IMR-90 (cell line): ENCODE data around the gene CFAP52. TPM values are rescaled to one million over a fixed set of nuclear protein-coding genes. Genes with fewer than 3 reads are reported as not detected.

Source experiments
- ATAC-seq: fragments of 200-7000 bp; cut with Tn5 transposase; 2 replicates; pipeline ENCODE4 v1.9.1; 2020; ENCODE audit warnings: low read depth, mild to moderate bottlenecking, moderate library complexity
- BruUV-seq: library from RNA; stranded (reverse); fragments of 400-500 nt; replicated peaks from 2 replicates; lab custom pipeline; 2021; lab: Mats Ljungman, UMichigan
- CTCF ChIA-PET: fragments of 300-600 bp; formaldehyde crosslinking; extraction: SDS; loops from one replicate; lab custom pipeline; 2021; ENCODE audit warnings: antibody characterized with exemption; lab: Yijun Ruan, JAX
- POLR2A ChIA-PET: fragments of 300-600 bp; sonication (Branson Sonifier 250); formaldehyde crosslinking; loops from one replicate; lab custom pipeline; 2022; ENCODE audit warnings: antibody characterized with exemption; ENCODE audit not compliant: unreplicated experiment; lab: Charles Lee
- DNase-seq: peaks from one replicate; pipeline ENCODE4 v3.0.0; 2013
- H2AFZ ChIP-seq: replicated peaks from 2 replicates; pipeline ENCODE3; 2013; ENCODE audit warnings: low read length, mild to moderate bottlenecking; ENCODE audit not compliant: poor library complexity
- H2AK5ac ChIP-seq: 2 replicates; pipeline ENCODE4 v1.6.1; 2013; ENCODE audit warnings: low read depth, low read length, inconsistent platforms
- H2AK9ac ChIP-seq: replicated peaks from 2 replicates; pipeline ENCODE3; 2013; ENCODE audit warnings: mild to moderate bottlenecking, low read depth, low read length, moderate library complexity; ENCODE audit not compliant: poor library complexity
- H2BK120ac ChIP-seq: 2 replicates; pipeline ENCODE4 v1.6.1; 2013; ENCODE audit warnings: low read depth, low read length, inconsistent platforms
- H2BK15ac ChIP-seq: 3 replicates; pipeline ENCODE4 v1.6.1; 2013; ENCODE audit warnings: low read depth, low read length, inconsistent platforms
- H2BK20ac ChIP-seq: 2 replicates; pipeline ENCODE4 v1.6.1; 2013; ENCODE audit warnings: low read depth, mild to moderate bottlenecking, inconsistent platforms, low read length, moderate library complexity
- H2BK5ac ChIP-seq: 2 replicates; pipeline ENCODE4 v1.6.1; 2013; ENCODE audit warnings: mild to moderate bottlenecking, low read depth, low read length, inconsistent platforms; ENCODE audit not compliant: poor library complexity, severe bottlenecking
- H3K14ac ChIP-seq: replicated peaks from 2 replicates; pipeline ENCODE4 v1.6.1; 2013; ENCODE audit warnings: low read depth, low read length, inconsistent platforms
- H3K18ac ChIP-seq: 2 replicates; pipeline ENCODE4 v1.6.1; 2013; ENCODE audit warnings: low read depth, low read length, control low read depth
- H3K23ac ChIP-seq: 2 replicates; pipeline ENCODE4 v1.6.1; 2013; ENCODE audit warnings: low read depth, low read length, inconsistent platforms
- H3K27ac ChIP-seq: 2 replicates; pipeline ENCODE4 v1.5.1; 2013; ENCODE audit warnings: mild to moderate bottlenecking, control low read depth, low read length; ENCODE audit not compliant: insufficient read depth
- H3K27me3 ChIP-seq: 2 replicates; pipeline ENCODE4 v1.6.1; 2013; ENCODE audit warnings: low read length; ENCODE audit not compliant: control insufficient read depth, insufficient read depth
- H3K36me3 ChIP-seq: 2 replicates; pipeline ENCODE4 v1.6.1; 2013; ENCODE audit warnings: low read length, mixed read lengths; ENCODE audit not compliant: control insufficient read depth, insufficient read depth
- H3K4ac ChIP-seq: 2 replicates; pipeline ENCODE4 v1.6.1; 2013; ENCODE audit warnings: low read depth, low read length, inconsistent platforms
- H3K4me1 ChIP-seq: 2 replicates; pipeline ENCODE4 v1.6.1; 2013; ENCODE audit warnings: low read length, mixed read lengths; ENCODE audit not compliant: control insufficient read depth, insufficient read depth
- H3K4me2 ChIP-seq: 2 replicates; pipeline ENCODE4 v1.6.1; 2013; ENCODE audit warnings: low read depth, mild to moderate bottlenecking, control low read depth, low read length, moderate library complexity
- H3K4me3 ChIP-seq: 2 replicates; pipeline ENCODE4 v1.5.1; 2013; ENCODE audit warnings: low read depth, mild to moderate bottlenecking, control low read depth, low read length, moderate library complexity; ENCODE audit not compliant: insufficient read depth
- H3K56ac ChIP-seq: 2 replicates; pipeline ENCODE4 v1.6.1; 2013; ENCODE audit warnings: low read length, inconsistent platforms; ENCODE audit not compliant: insufficient read depth; ENCODE audit errors: extremely low read depth
- H3K79me1 ChIP-seq, 2 experiments: 2 replicates each; pipeline ENCODE4 v1.6.1; 2013; ENCODE audit warnings: low read length in 2 of 2, inconsistent platforms in 1 of 2, low read depth in 1 of 2
- H3K9ac ChIP-seq: 2 replicates; pipeline ENCODE4 v1.6.1; 2013; ENCODE audit warnings: low read depth, low read length, control low read depth
- H3K9me1 ChIP-seq: 2 replicates; pipeline ENCODE4 v1.6.1; 2013; ENCODE audit warnings: low read length, inconsistent platforms; ENCODE audit not compliant: insufficient read depth
- H3K9me3 ChIP-seq: 2 replicates; pipeline ENCODE4 v1.6.1; 2013; ENCODE audit warnings: low read length; ENCODE audit not compliant: control insufficient read depth, insufficient read depth
- H4K20me1 ChIP-seq: 2 replicates; pipeline ENCODE4 v1.6.1; 2013; ENCODE audit warnings: low read length, inconsistent platforms; ENCODE audit not compliant: insufficient read depth
- H4K5ac ChIP-seq: 2 replicates; pipeline ENCODE4 v1.6.1; 2013; ENCODE audit warnings: mild to moderate bottlenecking, low read depth, low read length, control low read depth
- H4K8ac ChIP-seq, 2 experiments: 2 replicates each; pipeline ENCODE4 v1.6.1; 2013; ENCODE audit warnings: low read depth in 2 of 2, low read length in 2 of 2, control low read depth in 1 of 2, inconsistent platforms in 1 of 2
- H4K91ac ChIP-seq: 2 replicates; pipeline ENCODE4 v1.6.1; 2013; ENCODE audit warnings: low read depth, low read length, inconsistent platforms; ENCODE audit not compliant: insufficient read depth
- BHLHE40 ChIP-seq: fragments of 150-350 bp; IDR thresholded peaks from 2 replicates; pipeline ENCODE4 v1.6.1; 2016; ENCODE audit warnings: mild to moderate bottlenecking, low read depth, low read length
- CEBPB ChIP-seq: IDR thresholded peaks from 2 replicates; pipeline ENCODE4 v1.6.1; 2012; ENCODE audit warnings: low read depth, low read length, improper control_type of control experiment
- CHD1 ChIP-seq: IDR thresholded peaks from 2 replicates; pipeline ENCODE4 v1.6.1; 2012; ENCODE audit warnings: low read depth, low read length, improper control_type of control experiment
- FOS ChIP-seq: fragments of 150-350 bp; IDR thresholded peaks from 2 replicates; pipeline ENCODE4 v1.6.1; 2016; ENCODE audit warnings: low read depth, low read length
- MAFK ChIP-seq: IDR thresholded peaks from 2 replicates; pipeline ENCODE4 v1.6.1; 2012; ENCODE audit warnings: low read depth, low read length, improper control_type of control experiment
- MAZ ChIP-seq: IDR thresholded peaks from 2 replicates; pipeline ENCODE4 v1.6.1; 2012; ENCODE audit warnings: low read depth, mild to moderate bottlenecking, low read length, improper control_type of control experiment, moderate library complexity, borderline replicate concordance
- MXI1 ChIP-seq: IDR thresholded peaks from 2 replicates; pipeline ENCODE4 v1.6.1; 2012; ENCODE audit warnings: low read depth, mild to moderate bottlenecking, low read length, moderate library complexity, borderline replicate concordance
- NFE2L2 ChIP-seq: fragments of 150-350 bp; IDR thresholded peaks from 2 replicates; pipeline ENCODE4 v1.6.1; 2016; ENCODE audit warnings: low read depth, mild to moderate bottlenecking, low read length
- POLR2A ChIP-seq: IDR thresholded peaks from 2 replicates; pipeline ENCODE4 v1.6.1; 2012; ENCODE audit warnings: mild to moderate bottlenecking, low read depth, low read length
- RAD21 ChIP-seq: IDR thresholded peaks from 2 replicates; pipeline ENCODE4 v1.6.1; 2012; ENCODE audit warnings: low read length, improper control_type of control experiment
- RCOR1 ChIP-seq: IDR thresholded peaks from 2 replicates; pipeline ENCODE4 v1.6.1; 2012; ENCODE audit warnings: mild to moderate bottlenecking, low read length, improper control_type of control experiment; ENCODE audit not compliant: insufficient replicate concordance
- RFX5 ChIP-seq: IDR thresholded peaks from 2 replicates; pipeline ENCODE4 v1.8.0; 2012; ENCODE audit warnings: low read depth, mild to moderate bottlenecking, low read length, moderate library complexity
- SMC3 ChIP-seq: fragments of 150-350 bp; IDR thresholded peaks from 2 replicates; pipeline ENCODE4 v1.6.1; 2016; ENCODE audit warnings: low read depth, mild to moderate bottlenecking, antibody characterized with exemption, low read length, moderate library complexity
- WGBS, 2 experiments: methylation state at CpG; one replicate each; pipeline versions ENCODE4 v1.1.5 to v1.1.7; 2013; ENCODE audit warnings: missing lambda C conversion rate in 2 of 2; ENCODE audit not compliant: insufficient read length in 1 of 2; ENCODE audit errors: extremely low coverage in 2 of 2; 5-methylcytosine and 5-hydroxymethylcytosine counted together
- dilution Hi-C: fragments of 300-500 bp; cut with HindIII; formaldehyde crosslinking; loops from one replicate; pipeline ENCODE4 v1.14.3; 2018; ENCODE audit warnings: low sequenced_read_pairs; ENCODE audit not compliant: unreplicated experiment
- in situ Hi-C: fragments of 300-500 bp; cut with MboI; formaldehyde crosslinking; loops from 3 replicates; pipeline ENCODE4 v1.14.3; 2019; ENCODE audit warnings: low sequenced_read_pairs, inconsistent platforms, mixed read lengths
- intact Hi-C: fragments of 100-400 bp; cut with micrococcal nuclease; formaldehyde crosslinking; loops from 2 replicates; pipeline ENCODE4 v1.10.0; 2022
- polyA plus RNA-seq, 3 experiments: library from polyadenylated mRNA; depleted of rRNA; stranded (reverse); fragments of >200 nt; gene quantifications; 2 replicates each; pipeline ENCODE4 v1.2.3, GENCODE V29; 2012; ENCODE audit warnings: low replicate concordance in 1 of 3
- total RNA-seq: library from RNA; depleted of rRNA; stranded (reverse); fragments of >200 nt; gene quantifications from 2 replicates; pipeline ENCODE4 v1.2.3, GENCODE V29; 2012
- TF ChIP-seq, protein P1 (sequence below): fragments of 150-350 bp; IDR thresholded peaks from 2 replicates; pipeline ENCODE4 v1.6.1; 2016; ENCODE audit warnings: low read depth, mild to moderate bottlenecking, low read length, moderate library complexity, borderline replicate concordance
- TF ChIP-seq, protein P2 (sequence below): fragments of 150-350 bp; IDR thresholded peaks from 2 replicates; pipeline ENCODE4 v1.6.1; 2017; ENCODE audit warnings: mild to moderate bottlenecking, antibody characterized with exemption, low read length, low read depth
- TF ChIP-seq, protein P3 (sequence below): conservative IDR thresholded peaks from 2 replicates; pipeline ENCODE4 v1.5.1; 2012; ENCODE audit warnings: mild to moderate bottlenecking, low read depth, low read length, improper control_type of control experiment

CFAP52 gene
- total and polyA plus RNA-seq, 2 of the 4 experiments (the other 2 are of a cell fraction): 0.22 TPM; not detected in 1

DNA sequence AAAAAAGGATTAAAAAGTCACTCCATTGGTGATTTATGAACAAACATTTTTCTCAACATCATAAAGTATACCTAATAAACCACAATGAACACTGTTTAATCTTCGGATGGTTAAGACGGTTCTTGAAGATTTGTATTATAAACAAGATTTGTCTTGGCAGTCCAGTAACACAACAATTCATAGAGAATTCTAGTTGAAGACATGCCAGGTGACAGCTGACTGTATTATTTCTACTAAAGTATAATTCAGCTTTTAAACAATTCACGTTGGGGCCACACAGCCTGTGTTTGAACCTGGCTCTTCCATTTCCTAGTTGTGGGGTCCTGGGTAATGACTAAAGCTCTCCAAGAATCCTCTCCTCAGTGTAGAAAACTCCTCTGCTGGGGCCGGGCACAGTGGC, 22.8 kb upstream of the CFAP52 start:
- H2AK9ac ChIP-seq: no peak overlapping the region
- no peak overlapping the region for H3K4me2 ChIP-seq
- no peaks in the 10 kb centered on the region for H3K9me1 ChIP-seq
- no peak overlapping the region for H3K23ac ChIP-seq
- intact Hi-C loops (no loop called here), dilution Hi-C loops (no loop called here), in situ Hi-C loops (no loop called here)
- H3K27me3 ChIP-seq: no peaks in the 10 kb centered on the region
- WGBS, 2 experiments: no CpG with 5 or more reads among the region's 4 CpGs
- H3K79me1 ChIP-seq: peaks cover 0 to 9% of the 10 kb centered on the region in 2 experiments; a peak in 2 of 4 replicates
- H2BK120ac ChIP-seq: no peak overlapping the region
- H3K36me3 ChIP-seq: peaks cover 1% of the 10 kb centered on the region; the same call in 1 of the 2 replicates
- H4K20me1 ChIP-seq: 0 out of 2 replicates have a peak, but pooled peaks cover 3% of the 10 kb centered on the region
- no peak for DNase-seq
- no peak overlapping the region for H4K5ac ChIP-seq
- H3K14ac ChIP-seq: no peak overlapping the region
- H2BK5ac ChIP-seq: no peak overlapping the region
- TF ChIP-seq RCOR1 (no peak), CEBPB (no peak), SMC3 (no peak), MXI1 (no peak), POLR2A (no peak), MAFK (no peak), MAZ (no peak), BHLHE40 (no peak), FOS (no peak), RFX5 (no peak), NFE2L2 (no peak), RAD21 (no peak), CHD1 (no peak)
- TF ChIP-seq, protein P1, sequence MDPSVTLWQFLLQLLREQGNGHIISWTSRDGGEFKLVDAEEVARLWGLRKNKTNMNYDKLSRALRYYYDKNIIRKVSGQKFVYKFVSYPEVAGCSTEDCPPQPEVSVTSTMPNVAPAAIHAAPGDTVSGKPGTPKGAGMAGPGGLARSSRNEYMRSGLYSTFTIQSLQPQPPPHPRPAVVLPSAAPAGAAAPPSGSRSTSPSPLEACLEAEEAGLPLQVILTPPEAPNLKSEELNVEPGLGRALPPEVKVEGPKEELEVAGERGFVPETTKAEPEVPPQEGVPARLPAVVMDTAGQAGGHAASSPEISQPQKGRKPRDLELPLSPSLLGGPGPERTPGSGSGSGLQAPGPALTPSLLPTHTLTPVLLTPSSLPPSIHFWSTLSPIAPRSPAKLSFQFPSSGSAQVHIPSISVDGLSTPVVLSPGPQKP: no peak
- TF ChIP-seq, protein P2, sequence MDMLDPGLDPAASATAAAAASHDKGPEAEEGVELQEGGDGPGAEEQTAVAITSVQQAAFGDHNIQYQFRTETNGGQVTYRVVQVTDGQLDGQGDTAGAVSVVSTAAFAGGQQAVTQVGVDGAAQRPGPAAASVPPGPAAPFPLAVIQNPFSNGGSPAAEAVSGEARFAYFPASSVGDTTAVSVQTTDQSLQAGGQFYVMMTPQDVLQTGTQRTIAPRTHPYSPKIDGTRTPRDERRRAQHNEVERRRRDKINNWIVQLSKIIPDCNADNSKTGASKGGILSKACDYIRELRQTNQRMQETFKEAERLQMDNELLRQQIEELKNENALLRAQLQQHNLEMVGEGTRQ: no peak
- TF ChIP-seq, protein P3, sequence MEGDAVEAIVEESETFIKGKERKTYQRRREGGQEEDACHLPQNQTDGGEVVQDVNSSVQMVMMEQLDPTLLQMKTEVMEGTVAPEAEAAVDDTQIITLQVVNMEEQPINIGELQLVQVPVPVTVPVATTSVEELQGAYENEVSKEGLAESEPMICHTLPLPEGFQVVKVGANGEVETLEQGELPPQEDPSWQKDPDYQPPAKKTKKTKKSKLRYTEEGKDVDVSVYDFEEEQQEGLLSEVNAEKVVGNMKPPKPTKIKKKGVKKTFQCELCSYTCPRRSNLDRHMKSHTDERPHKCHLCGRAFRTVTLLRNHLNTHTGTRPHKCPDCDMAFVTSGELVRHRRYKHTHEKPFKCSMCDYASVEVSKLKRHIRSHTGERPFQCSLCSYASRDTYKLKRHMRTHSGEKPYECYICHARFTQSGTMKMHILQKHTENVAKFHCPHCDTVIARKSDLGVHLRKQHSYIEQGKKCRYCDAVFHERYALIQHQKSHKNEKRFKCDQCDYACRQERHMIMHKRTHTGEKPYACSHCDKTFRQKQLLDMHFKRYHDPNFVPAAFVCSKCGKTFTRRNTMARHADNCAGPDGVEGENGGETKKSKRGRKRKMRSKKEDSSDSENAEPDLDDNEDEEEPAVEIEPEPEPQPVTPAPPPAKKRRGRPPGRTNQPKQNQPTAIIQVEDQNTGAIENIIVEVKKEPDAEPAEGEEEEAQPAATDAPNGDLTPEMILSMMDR: no peak
- H2AFZ ChIP-seq: no peak overlapping the region
- H3K9ac ChIP-seq: no peak overlapping the region
- H3K18ac ChIP-seq: no peak overlapping the region
- H2AK5ac ChIP-seq: no peak overlapping the region
- ATAC-seq: no peak
- ChIA-PET CTCF (no interaction called here), POLR2A (no interaction called here)
- H4K8ac ChIP-seq: no peak overlapping the region
- H4K91ac ChIP-seq: no peak overlapping the region
- no peak overlapping the region for H2BK15ac ChIP-seq
- H3K4me1 ChIP-seq: peaks cover 2% of the 10 kb centered on the region; the same call in 1 of the 2 replicates
- H2BK20ac ChIP-seq: no peak overlapping the region
- no peak overlapping the region for H3K4ac ChIP-seq
- BruUV-seq: no TSS peak
- H3K4me3 ChIP-seq: no peak overlapping the region
- no peaks in the 10 kb centered on the region for H3K9me3 ChIP-seq
- H3K27ac ChIP-seq: no peak overlapping the region
- no peak overlapping the region for H3K56ac ChIP-seq
